HepG2 (cell line): ENCODE results near the gene TMEM63C. TPM values are rescaled to one million over a fixed set of nuclear protein-coding genes. Genes with fewer than 3 reads are reported as not detected.

Experiments used
- ARHGAP35 ChIP-seq: sonication (generic); formaldehyde crosslinking; IDR thresholded peaks from 2 replicates; pipeline ENCODE4 v1.9.0; 2022; ENCODE audit warnings: mild to moderate bottlenecking, inconsistent platforms, moderate library complexity, missing genetic modification reagents, borderline replicate concordance
- ASH2L ChIP-seq: fragments of 300-600, 200-600 bp; sonication (generic); IDR thresholded peaks from 2 replicates; pipeline ENCODE4 v1.7.0; 2017; ENCODE audit warnings: low read depth, mild to moderate bottlenecking, moderate library complexity, mixed read lengths, low read length; ENCODE audit not compliant: insufficient read length
- DPF2 ChIP-seq: sonication (generic); formaldehyde crosslinking; IDR thresholded peaks from 2 replicates; pipeline ENCODE4 v1.4.0; 2020; ENCODE audit warnings: mild to moderate bottlenecking, low read depth, missing genetic modification reagents, borderline replicate concordance
- ELF3 ChIP-seq: IDR thresholded peaks from 2 replicates; pipeline ENCODE4 v1.6.1; 2016; ENCODE audit warnings: missing genetic modification reagents, missing compliant biosample characterization
- ERF ChIP-seq: IDR thresholded peaks from 2 replicates; pipeline ENCODE4 v1.6.1; 2018; ENCODE audit warnings: missing biosample characterization, missing genetic modification reagents
- GABPA ChIP-seq, 2 experiments: IDR thresholded peaks; 2 replicates each; pipeline ENCODE4 v1.6.1; 2011 to 2016; ENCODE audit warnings: low read depth in 2 of 2, low read length in 1 of 2, missing biosample characterization in 1 of 2, missing genetic modification characterization in 1 of 2
- JARID2 ChIP-seq: sonication (generic); formaldehyde crosslinking; IDR thresholded peaks from 2 replicates; pipeline ENCODE4 v1.8.1; 2023; ENCODE audit warnings: missing genetic modification reagents, inconsistent platforms; ENCODE audit not compliant: insufficient replicate concordance
- KDM3A ChIP-seq: IDR thresholded peaks from 2 replicates; pipeline ENCODE4 v1.6.1; 2018; ENCODE audit warnings: low read depth, missing compliant biosample characterization
- KMT2A ChIP-seq: sonication (generic); formaldehyde crosslinking; IDR thresholded peaks from 2 replicates; pipeline ENCODE4 v1.4.0; 2020; ENCODE audit warnings: missing genetic modification reagents
- PLRG1 ChIP-seq: fragments of 450-650 bp; conservative IDR thresholded peaks from 2 replicates; pipeline ENCODE4 v1.6.1; 2016
- RBM22 ChIP-seq: fragments of 200-400 bp; formaldehyde crosslinking; optimal IDR thresholded peaks from 2 replicates; pipeline ENCODE3; 2017; ENCODE audit warnings: mild to moderate bottlenecking, low read length, moderate library complexity
- ZNF333 ChIP-seq: sonication (generic); formaldehyde crosslinking; IDR thresholded peaks from 2 replicates; pipeline ENCODE4 v1.4.0; 2020; ENCODE audit warnings: mild to moderate bottlenecking, missing genetic modification reagents, borderline replicate concordance
- ZNF460 ChIP-seq: sonication (generic); formaldehyde crosslinking; IDR thresholded peaks from 2 replicates; pipeline ENCODE4 v1.5.1; 2020; ENCODE audit warnings: missing genetic modification reagents, mild to moderate bottlenecking, borderline replicate concordance
- ZNF761 ChIP-seq: sonication (generic); formaldehyde crosslinking; conservative IDR thresholded peaks from 2 replicates; pipeline ENCODE4 v1.4.0; 2020; ENCODE audit warnings: mild to moderate bottlenecking, missing genetic modification reagents
- ZSCAN12 ChIP-seq: sonication (generic); formaldehyde crosslinking; IDR thresholded peaks from 2 replicates; pipeline ENCODE4 v1.9.0; 2021; ENCODE audit warnings: mild to moderate bottlenecking, missing genetic modification reagents
- polyA plus RNA-seq, 8 experiments: library from polyadenylated mRNA; depleted of rRNA in 3 of 8; stranded (reverse) in 7 of 8; unstranded in 1 of 8; fragments of >200 nt; fragmentation: Illumina TruSeq in 4 of 8; extraction: Trizol in 4 of 8; gene quantifications; 2 replicates each; pipeline versions ENCODE4 v1.2.1 to v1.2.3, GENCODE V29; 2011 to 2016; ENCODE audit warnings: low read depth in 4 of 8, missing spikeins in 1 of 8, mixed read lengths in 1 of 8; ENCODE audit not compliant: insufficient read depth in 1 of 8
- total RNA-seq, 5 experiments: library from RNA; depleted of rRNA; stranded (reverse); fragments of >200 nt; fragmentation: Illumina TruSeq; extraction: Trizol; gene quantifications; 2 replicates each; pipeline ENCODE4 v1.2.3, GENCODE V29; 2016; ENCODE audit warnings: low read depth in 1 of 5
- TF ChIP-seq, protein P1 (sequence below): sonication (generic); formaldehyde crosslinking; IDR thresholded peaks from one replicate; pipeline ENCODE4 v1.5.1; 2020; ENCODE audit warnings: mild to moderate bottlenecking, missing genetic modification reagents; ENCODE audit errors: not compliant biosample characterization
- TF ChIP-seq, protein P2 (sequence below): sonication (generic); formaldehyde crosslinking; IDR thresholded peaks from 2 replicates; pipeline ENCODE4 v1.8.0; 2022; ENCODE audit warnings: missing genetic modification reagents, mild to moderate bottlenecking, borderline replicate concordance
- TF ChIP-seq, protein P3 (sequence below): sonication (generic); formaldehyde crosslinking; IDR thresholded peaks from 2 replicates; pipeline ENCODE4 v1.5.1; 2020; ENCODE audit warnings: missing genetic modification reagents, mild to moderate bottlenecking, borderline replicate concordance

Gene TMEM63C
- total and polyA plus RNA-seq, 2 of the 13 experiments (the other 11 are each of a cell fraction or from before 2014, with no cell fraction given), result 0.17 to 0.27 TPM

DNA sequence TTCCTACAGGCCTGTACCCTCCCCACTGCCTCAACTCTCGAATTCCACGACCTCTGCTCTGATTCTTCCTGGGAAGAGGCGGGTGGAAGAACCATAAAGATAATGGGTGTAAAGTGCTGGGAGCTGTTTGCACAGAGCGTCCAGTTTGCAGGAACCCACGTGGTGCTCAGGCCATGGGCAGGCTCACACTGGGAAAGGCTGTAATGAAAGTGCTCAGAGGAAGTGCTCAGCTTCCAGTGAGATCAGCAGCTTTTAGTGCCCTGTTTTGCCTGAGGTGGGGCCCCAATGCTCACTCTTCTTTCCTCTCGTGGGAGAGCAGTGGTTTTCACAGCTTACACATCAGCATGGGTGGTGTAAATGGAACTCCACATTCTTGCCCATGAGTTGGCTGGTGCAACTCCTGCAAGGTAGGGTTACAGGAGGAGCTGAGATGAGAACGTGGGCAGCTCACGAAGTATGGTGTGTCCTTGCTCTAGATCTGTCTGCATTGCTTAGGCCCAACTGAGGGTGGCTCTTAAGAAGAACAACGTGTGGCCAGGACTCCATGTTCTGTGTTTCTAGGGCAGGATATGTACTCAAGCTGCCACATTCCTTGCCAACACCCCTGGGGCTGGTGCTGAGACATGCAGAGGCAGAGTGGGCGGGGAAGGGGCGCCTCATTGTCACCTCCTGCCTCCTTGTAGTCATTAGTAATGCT is 2.9 kb downstream of the TMEM63C start (continued):
- TF ChIP-seq, protein P1, sequence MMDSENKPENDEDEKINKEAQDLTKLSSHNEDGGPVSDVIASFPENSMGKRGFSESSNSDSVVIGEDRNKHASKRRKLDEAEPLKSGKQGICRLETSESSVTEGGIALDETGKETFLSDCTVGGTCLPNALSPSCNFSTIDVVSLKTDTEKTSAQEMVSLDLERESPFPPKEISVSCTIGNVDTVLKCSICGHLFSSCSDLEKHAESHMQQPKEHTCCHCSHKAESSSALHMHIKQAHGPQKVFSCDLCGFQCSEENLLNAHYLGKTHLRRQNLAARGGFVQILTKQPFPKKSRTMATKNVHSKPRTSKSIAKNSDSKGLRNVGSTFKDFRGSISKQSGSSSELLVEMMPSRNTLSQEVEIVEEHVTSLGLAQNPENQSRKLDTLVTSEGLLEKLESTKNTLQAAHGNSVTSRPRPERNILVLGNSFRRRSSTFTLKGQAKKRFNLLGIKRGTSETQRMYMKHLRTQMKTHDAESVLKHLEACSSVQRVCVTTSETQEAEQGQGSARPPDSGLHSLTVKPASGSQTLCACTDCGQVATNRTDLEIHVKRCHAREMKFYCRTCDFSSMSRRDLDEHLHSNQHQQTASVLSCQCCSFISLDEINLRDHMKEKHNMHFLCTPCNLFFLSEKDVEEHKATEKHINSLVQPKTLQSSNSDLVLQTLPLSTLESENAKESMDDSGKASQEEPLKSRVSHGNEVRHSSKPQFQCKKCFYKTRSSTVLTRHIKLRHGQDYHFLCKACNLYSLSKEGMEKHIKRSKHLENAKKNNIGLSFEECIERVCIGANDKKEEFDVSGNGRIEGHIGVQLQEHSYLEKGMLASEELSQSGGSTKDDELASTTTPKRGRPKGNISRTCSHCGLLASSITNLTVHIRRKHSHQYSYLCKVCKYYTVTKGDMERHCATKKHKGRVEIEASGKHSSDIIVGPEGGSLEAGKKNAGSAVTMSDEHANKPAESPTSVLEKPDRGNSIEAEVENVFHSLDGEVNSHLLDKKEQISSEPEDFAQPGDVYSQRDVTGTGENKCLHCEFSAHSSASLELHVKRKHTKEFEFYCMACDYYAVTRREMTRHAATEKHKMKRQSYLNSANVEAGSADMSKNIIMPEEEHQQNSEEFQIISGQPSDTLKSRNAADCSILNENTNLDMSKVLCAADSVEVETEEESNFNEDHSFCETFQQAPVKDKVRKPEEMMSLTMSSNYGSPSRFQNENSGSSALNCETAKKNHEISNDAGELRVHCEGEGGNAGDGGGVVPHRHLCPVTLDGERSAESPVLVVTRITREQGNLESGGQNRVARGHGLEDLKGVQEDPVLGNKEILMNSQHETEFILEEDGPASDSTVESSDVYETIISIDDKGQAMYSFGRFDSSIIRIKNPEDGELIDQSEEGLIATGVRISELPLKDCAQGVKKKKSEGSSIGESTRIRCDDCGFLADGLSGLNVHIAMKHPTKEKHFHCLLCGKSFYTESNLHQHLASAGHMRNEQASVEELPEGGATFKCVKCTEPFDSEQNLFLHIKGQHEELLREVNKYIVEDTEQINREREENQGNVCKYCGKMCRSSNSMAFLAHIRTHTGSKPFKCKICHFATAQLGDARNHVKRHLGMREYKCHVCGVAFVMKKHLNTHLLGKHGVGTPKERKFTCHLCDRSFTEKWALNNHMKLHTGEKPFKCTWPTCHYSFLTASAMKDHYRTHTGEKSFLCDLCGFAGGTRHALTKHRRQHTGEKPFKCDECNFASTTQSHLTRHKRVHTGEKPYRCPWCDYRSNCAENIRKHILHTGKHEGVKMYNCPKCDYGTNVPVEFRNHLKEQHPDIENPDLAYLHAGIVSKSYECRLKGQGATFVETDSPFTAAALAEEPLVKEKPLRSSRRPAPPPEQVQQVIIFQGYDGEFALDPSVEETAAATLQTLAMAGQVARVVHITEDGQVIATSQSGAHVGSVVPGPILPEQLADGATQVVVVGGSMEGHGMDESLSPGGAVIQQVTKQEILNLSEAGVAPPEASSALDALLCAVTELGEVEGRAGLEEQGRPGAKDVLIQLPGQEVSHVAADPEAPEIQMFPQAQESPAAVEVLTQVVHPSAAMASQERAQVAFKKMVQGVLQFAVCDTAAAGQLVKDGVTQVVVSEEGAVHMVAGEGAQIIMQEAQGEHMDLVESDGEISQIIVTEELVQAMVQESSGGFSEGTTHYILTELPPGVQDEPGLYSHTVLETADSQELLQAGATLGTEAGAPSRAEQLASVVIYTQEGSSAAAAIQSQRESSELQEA (CRISPR knock-in tag), result no peak
- peak; percentile 40; the same call in 1 of the 2 replicates for TF ChIP-seq ELF3 (CRISPR knock-in tag)
- no peak for TF ChIP-seq JARID2
- TF ChIP-seq, protein P2, sequence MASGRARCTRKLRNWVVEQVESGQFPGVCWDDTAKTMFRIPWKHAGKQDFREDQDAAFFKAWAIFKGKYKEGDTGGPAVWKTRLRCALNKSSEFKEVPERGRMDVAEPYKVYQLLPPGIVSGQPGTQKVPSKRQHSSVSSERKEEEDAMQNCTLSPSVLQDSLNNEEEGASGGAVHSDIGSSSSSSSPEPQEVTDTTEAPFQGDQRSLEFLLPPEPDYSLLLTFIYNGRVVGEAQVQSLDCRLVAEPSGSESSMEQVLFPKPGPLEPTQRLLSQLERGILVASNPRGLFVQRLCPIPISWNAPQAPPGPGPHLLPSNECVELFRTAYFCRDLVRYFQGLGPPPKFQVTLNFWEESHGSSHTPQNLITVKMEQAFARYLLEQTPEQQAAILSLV (CRISPR knock-in tag), result no peak
- TF ChIP-seq ARHGAP35, result no peak
- TF ChIP-seq KMT2A, result no peak
- no peak for TF ChIP-seq ZSCAN12
- no peak for TF ChIP-seq ASH2L
- 0 out of 2 replicates have a peak, but pooled peaks have one; percentile 27 for TF ChIP-seq KDM3A
- TF ChIP-seq ZNF460 (CRISPR knock-in tag), result no peak
- TF ChIP-seq ERF (CRISPR knock-in tag), result no peak
- no peak for TF ChIP-seq ZNF761 (CRISPR knock-in tag)
- TF ChIP-seq, protein P3, sequence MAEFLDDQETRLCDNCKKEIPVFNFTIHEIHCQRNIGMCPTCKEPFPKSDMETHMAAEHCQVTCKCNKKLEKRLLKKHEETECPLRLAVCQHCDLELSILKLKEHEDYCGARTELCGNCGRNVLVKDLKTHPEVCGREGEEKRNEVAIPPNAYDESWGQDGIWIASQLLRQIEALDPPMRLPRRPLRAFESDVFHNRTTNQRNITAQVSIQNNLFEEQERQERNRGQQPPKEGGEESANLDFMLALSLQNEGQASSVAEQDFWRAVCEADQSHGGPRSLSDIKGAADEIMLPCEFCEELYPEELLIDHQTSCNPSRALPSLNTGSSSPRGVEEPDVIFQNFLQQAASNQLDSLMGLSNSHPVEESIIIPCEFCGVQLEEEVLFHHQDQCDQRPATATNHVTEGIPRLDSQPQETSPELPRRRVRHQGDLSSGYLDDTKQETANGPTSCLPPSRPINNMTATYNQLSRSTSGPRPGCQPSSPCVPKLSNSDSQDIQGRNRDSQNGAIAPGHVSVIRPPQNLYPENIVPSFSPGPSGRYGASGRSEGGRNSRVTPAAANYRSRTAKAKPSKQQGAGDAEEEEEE, result no peak
- TF ChIP-seq GABPA (IDR thresholded peaks at IDR 0.05; ENCODE audit: low read depth, low read length), result no peak
- no peak for TF ChIP-seq GABPA (CRISPR knock-in tag; IDR thresholded peaks at IDR 0.05; ENCODE audit: low read depth)
- no peak for TF ChIP-seq PLRG1
- TF ChIP-seq RBM22, result no peak
- 0 out of 2 replicates have a peak, but pooled peaks have one; percentile 37 for TF ChIP-seq DPF2 (CRISPR knock-in tag)
- TF ChIP-seq ZNF333 (CRISPR knock-in tag), result no peak
